Activated B cell treated with CpG ODN at 0.5 μM for 24 hours (primary cell): ENCODE results near the gene MMP14. TPM values are rescaled to one million over a fixed set of nuclear protein-coding genes. Genes with fewer than 3 reads are reported as not detected.

Source experiments
- ATAC-seq: fragments of 200-7000 bp; cut with Tn5 transposase; one replicate; pipeline ENCODE4 v1.10.0; 2021; ENCODE audit warnings: low read depth, mild to moderate bottlenecking, moderate library complexity
- CTCF ChIA-PET: fragments of 350-600 bp; sonication (Branson Sonifier 250); formaldehyde crosslinking; loops from one replicate; lab custom pipeline; 2021; ENCODE audit warnings: antibody characterized with exemption; lab: Charles Lee
- POLR2A ChIA-PET: fragments of 350-600 bp; sonication (Branson Sonifier 250); formaldehyde crosslinking; loops from one replicate; lab custom pipeline; 2021; ENCODE audit warnings: antibody characterized with exemption; lab: Charles Lee
- DNase-seq: peaks from one replicate; pipeline ENCODE4 v3.0.0; 2022
- H3K27ac Mint-ChIP-seq: one replicate; pipeline ENCODE4 v1.8.0; 2020; ENCODE audit warnings: mixed read lengths
- H3K27me3 Mint-ChIP-seq: one replicate; pipeline ENCODE4 v1.8.0; 2021; ENCODE audit warnings: mixed read lengths
- H3K36me3 Mint-ChIP-seq: one replicate; pipeline ENCODE4 v1.8.0; 2021; ENCODE audit warnings: low read depth, mixed read lengths
- H3K4me1 Mint-ChIP-seq: one replicate; pipeline ENCODE4 v1.8.0; 2021; ENCODE audit warnings: mixed read lengths
- H3K4me3 Mint-ChIP-seq: one replicate; pipeline ENCODE4 v1.8.0; 2020; ENCODE audit warnings: mild to moderate bottlenecking, mixed read lengths
- H3K9me3 Mint-ChIP-seq: one replicate; pipeline ENCODE4 v1.8.0; 2020; ENCODE audit warnings: mixed read lengths
- CTCF ChIP-seq: fragments of 200-600 bp; IDR thresholded peaks from one replicate; pipeline ENCODE4 v1.8.0; 2022; ENCODE audit warnings: antibody characterized with exemption, mild to moderate bottlenecking
- intact Hi-C: fragments of 100-400 bp; cut with micrococcal nuclease; formaldehyde crosslinking; loops from one replicate; pipeline ENCODE4 v1.15.1; 2024
- total RNA-seq: library from RNA; stranded (reverse); gene quantifications from 2 replicates; pipeline ENCODE4 v1.2.3, GENCODE V29; 2022

The MMP14 gene
- total RNA-seq, 1 donor from 2014 or later = 4.1 TPM

DNA sequence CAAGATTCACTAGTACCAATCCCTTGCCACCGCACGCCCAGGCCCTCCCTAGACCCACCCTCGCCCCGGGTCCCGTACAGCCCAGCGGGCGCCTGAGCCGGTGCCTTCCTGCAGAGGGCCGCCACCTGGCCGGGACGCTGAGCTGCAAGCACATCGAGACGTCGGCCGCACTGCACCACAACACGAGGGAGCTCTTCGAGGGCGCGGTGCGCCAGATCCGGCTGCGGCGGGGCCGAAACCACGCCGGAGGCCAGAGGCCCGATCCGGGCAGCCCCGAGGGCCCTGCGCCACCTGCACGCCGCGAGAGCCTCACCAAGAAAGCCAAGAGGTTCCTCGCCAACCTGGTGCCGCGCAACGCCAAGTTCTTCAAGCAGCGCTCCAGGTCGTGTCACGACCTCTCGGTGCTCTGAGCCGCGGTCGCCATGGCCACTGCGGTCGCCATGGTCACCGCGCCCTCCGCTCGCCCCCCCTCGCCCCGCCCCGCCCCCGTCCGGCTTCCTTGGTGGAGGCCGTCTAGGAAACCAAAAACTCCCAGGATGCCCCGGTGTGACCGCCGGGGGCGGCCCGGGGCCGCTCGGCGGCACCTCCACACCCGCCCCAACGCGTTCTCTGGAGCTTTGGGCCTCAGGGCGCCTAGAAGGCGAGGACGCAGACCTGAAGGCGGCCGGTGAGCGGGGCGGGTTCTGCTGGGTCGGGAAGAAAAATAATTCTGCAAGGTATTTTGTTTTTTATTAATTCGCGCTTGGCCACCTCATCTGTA lies 50.3 kb downstream of the MMP14 start:
- H3K4me1 Mint-ChIP-seq = peaks cover 80% of the 10 kb centered on the region
- ChIA-PET POLR2A (interaction anchor here (0.5 to 9.4 kb wide), 15 partner anchors 9 to 435 kb away, joined by 3 to 140 read pairs (median 4); partner anchors contain the start of genes LRP10, OXA1L, PABPN1 and RBM23), CTCF (interaction anchor here (1.0 to 8.6 kb wide), 5 partner anchors 14 to 316 kb away, joined by 3 to 103 read pairs (median 6); partner anchors contain the start of genes CDH24, LRP10 and OXA1L)
- peak overlapping the region; percentile 90 for H3K4me3 Mint-ChIP-seq
- no peak for TF ChIP-seq CTCF
- ATAC-seq (peak; percentile 55), DNase-seq (peak; percentile 71)
- H3K9me3 Mint-ChIP-seq = no peaks in the 10 kb centered on the region
- intact Hi-C loops = loop anchor here (1.0 to 10.0 kb wide), 10 partner anchors 14 to 502 kb away; partner anchors contain the start of genes DAD1, PPP1R3E, PRMT5 and RBM23
- H3K27me3 Mint-ChIP-seq = no peaks in the 10 kb centered on the region
- H3K27ac Mint-ChIP-seq = peak overlapping the region; percentile 97
- H3K36me3 Mint-ChIP-seq = peaks cover 12% of the 10 kb centered on the region

- ChIA-PET CTCF (interaction anchor here (0.6 to 8.6 kb wide), 7 partner anchors 13 to 331 kb away, joined by 3 to 103 read pairs (median 6); partner anchors contain the start of genes CDH24 and LRP10), POLR2A (interaction anchor here (0.6 to 9.4 kb wide), 17 partner anchors 8 to 605 kb away, joined by 3 to 140 read pairs (median 4); partner anchors contain the start of genes LRP10, OXA1L, PABPN1 and RBM23)
- peak overlapping the region; percentile 90 for H3K4me3 Mint-ChIP-seq
- peak; percentile 18 for ATAC-seq
- no peak for TF ChIP-seq CTCF
- no peaks in the 10 kb centered on the region for H3K9me3 Mint-ChIP-seq
- H3K27me3 Mint-ChIP-seq = no peaks in the 10 kb centered on the region
- peaks cover 16% of the 10 kb centered on the region for H3K36me3 Mint-ChIP-seq
- H3K27ac Mint-ChIP-seq = peak overlapping the region; percentile 97
- intact Hi-C loops = loop anchor here (1.0 to 10.0 kb wide), 10 partner anchors 13 to 503 kb away; partner anchors contain the start of genes DAD1, PPP1R3E, PRMT5 and RBM23
- H3K4me1 Mint-ChIP-seq = peaks cover 73% of the 10 kb centered on the region
- DNase-seq = no peak
These were observed 51.0 kb downstream of the MMP14 start for GRCh38 chr14:22887260-22887989.

DNA sequence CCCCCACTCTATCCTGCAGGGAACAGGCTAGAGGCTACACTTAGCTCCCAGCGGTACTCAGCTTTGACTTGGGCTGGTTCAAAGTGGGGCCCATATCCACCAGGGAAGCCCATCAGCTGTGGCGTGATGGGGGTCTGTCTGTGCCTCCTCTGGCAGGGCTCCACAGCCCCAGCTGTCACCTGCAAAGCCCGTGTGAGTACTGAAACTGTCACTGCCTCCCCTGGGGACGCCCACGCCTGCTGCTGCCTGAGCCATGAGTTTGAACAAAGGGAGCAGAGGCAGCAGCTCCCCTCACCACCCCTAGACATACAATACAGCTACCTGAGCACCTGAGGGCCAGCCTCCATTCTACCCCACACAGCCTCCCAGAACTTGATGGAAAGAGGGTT lies 51.6 kb downstream of the MMP14 start:
- intact Hi-C loops = loop anchor here (1.0 to 10.0 kb wide), 11 partner anchors 12 to 503 kb away; partner anchors contain the start of genes DAD1, PPP1R3E, PRMT5 and RBM23
- Mint-ChIP-seq H3K4me3 (peak overlapping the region; percentile 90), H3K4me1 (peaks cover 67% of the 10 kb centered on the region), H3K27me3 (no peaks in the 10 kb centered on the region), H3K36me3 (peaks cover 19% of the 10 kb centered on the region), H3K9me3 (no peaks in the 10 kb centered on the region), H3K27ac (peak overlapping the region; percentile 97)
- ChIA-PET CTCF (interaction anchor here (0.6 to 8.6 kb wide), 6 partner anchors 13 to 331 kb away, joined by 3 to 103 read pairs (median 5); partner anchors contain the start of gene LRP10), POLR2A (interaction anchor here (0.6 to 9.4 kb wide), 22 partner anchors 9 to 605 kb away, joined by 3 to 140 read pairs (median 4); partner anchors contain the start of genes LRP10, OXA1L, PABPN1 and PRMT5)
- ATAC-seq (peak; percentile 54), DNase-seq (peak; percentile 77)
- TF ChIP-seq CTCF = no peak

- peak; percentile 41 for ATAC-seq
- peaks cover 63% of the 10 kb centered on the region for H3K4me1 Mint-ChIP-seq
- peaks cover 26% of the 10 kb centered on the region for H3K36me3 Mint-ChIP-seq
- CTCF ChIA-PET = interaction anchor here (1.0 to 8.6 kb wide), 5 partner anchors 12 to 332 kb away, joined by 3 to 103 read pairs (median 7); partner anchors contain the start of gene LRP10
- TF ChIP-seq CTCF = no peak
- H3K27ac Mint-ChIP-seq = peak overlapping the region; percentile 97
- intact Hi-C loops = loop anchor here (1.0 to 10.0 kb wide), 5 partner anchors 66 to 504 kb away; partner anchors contain the start of gene PPP1R3E
- H3K4me3 Mint-ChIP-seq = peak overlapping the region; percentile 90
- no peaks in the 10 kb centered on the region for H3K27me3 Mint-ChIP-seq
- no peaks in the 10 kb centered on the region for H3K9me3 Mint-ChIP-seq
- DNase-seq = peak; percentile 29
- POLR2A ChIA-PET = interaction anchor here (0.6 to 9.4 kb wide), 21 partner anchors 10 to 1206 kb away, joined by 3 to 140 read pairs (median 5); partner anchors contain the start of genes LRP10, OXA1L, PABPN1 and PCK2
These were observed 52.3 kb downstream of the MMP14 start for GRCh38 chr14:22888662-22889061.
